Stomach (tissue), 9 donors: ENCODE data around the gene SSTR4. TPM values are rescaled to one million over a fixed set of nuclear protein-coding genes. Genes with fewer than 3 reads are reported as not detected.

Source experiments
- DNase-seq, 2 donors: peaks; one replicate each; pipeline versions ENCODE4 v3.0.0 to v3.0.0-alpha.2; 2013 to 2019
- H3K27ac ChIP-seq, 5 donors: fragments of 200-600 bp in 4 of 5; sonication (generic) in 4 of 5; one replicate each; pipeline ENCODE4 v1.5.1; 2013 to 2019; ENCODE audit warnings: mild to moderate bottlenecking in 1 of 5, moderate library complexity in 1 of 5
- H3K27me3 ChIP-seq, 3 donors: fragments of 200-600 bp; sonication (generic); one replicate each; pipeline ENCODE4 v1.5.1; 2017 to 2019; ENCODE audit warnings: mixed run types in 1 of 3
- H3K36me3 ChIP-seq, 4 donors: fragments of 200-600 bp; sonication (generic); 1 replicate in 3 of 4; 2 replicates in 1 of 4; pipeline ENCODE4 v1.5.1; 2016 to 2019
- H3K4me1 ChIP-seq, 4 donors: fragments of 200-600 bp; sonication (generic); one replicate each; pipeline ENCODE4 v1.5.1; 2016 to 2019
- H3K4me3 ChIP-seq, 4 donors: fragments of 200-600 bp; sonication (generic) in 3 of 4; one replicate each; pipeline ENCODE4 v1.5.1; 2016 to 2019; ENCODE audit warnings: mild to moderate bottlenecking in 1 of 4
- H3K9me3 ChIP-seq, 4 donors: fragments of 200-600 bp; sonication (generic); one replicate each; pipeline ENCODE4 v1.5.1; 2016 to 2019
- EP300 ChIP-seq: sonication (generic); formaldehyde crosslinking; IDR thresholded peaks from one replicate; pipeline ENCODE4 v1.6.1; 2017; ENCODE audit warnings: antibody characterized with exemption
- POLR2A ChIP-seq, 4 donors: fragments of 450-650 bp; IDR thresholded peaks; one replicate each; pipeline ENCODE4 v1.6.1; 2016; ENCODE audit warnings: antibody characterized with exemption in 4 of 4, control low read depth in 2 of 4, mild to moderate bottlenecking in 1 of 4, moderate library complexity in 1 of 4
- POLR2AphosphoS5 ChIP-seq, 3 donors: sonication (generic); formaldehyde crosslinking; IDR thresholded peaks; one replicate each; pipeline ENCODE4 v1.6.1; 2016; ENCODE audit warnings: antibody characterized with exemption in 3 of 3
- WGBS, 5 donors: extraction: QIAGEN DNeasy Blood & Tissue Kit in 3 of 5; methylation state at CpG; one replicate each; pipeline versions ENCODE4 v1.1.5 to v1.1.7; 2013 to 2018; 5-methylcytosine and 5-hydroxymethylcytosine counted together
- intact Hi-C: fragments of 100-400 bp; cut with DNase I; formaldehyde crosslinking; loops from one replicate; pipeline ENCODE4 v1.15.1; 2023; ENCODE audit warnings: low total_unique reads
- polyA plus RNA-seq, 3 donors: library from polyadenylated mRNA; stranded (reverse); fragments of 200-250 nt; gene quantifications; one replicate each; pipeline ENCODE4 v1.2.3, GENCODE V29; 2013
- total RNA-seq, 5 donors: library from RNA; depleted of rRNA; stranded (reverse); fragments of >200 nt; gene quantifications; one replicate each; pipeline versions ENCODE4 v1.1.0 to v1.2.3, GENCODE V29; 2014 to 2016
- TF ChIP-seq, protein P1 (sequence below), 7 experiments: fragments of 450-650 bp in 4 of 7; fragments of 200-600 bp in 3 of 7; sonication (generic) in 3 of 7; IDR thresholded peaks; one replicate each; pipeline ENCODE4 v1.5.1; 2016 to 2019; ENCODE audit warnings: antibody characterized with exemption in 7 of 7, control low read depth in 2 of 7, mild to moderate bottlenecking in 1 of 7
- donor health status: healthy with polysubstance abuse.
- donor health status: Bipolar disorder and iron deficiency.
- donor health status: healthy.

SSTR4 gene
- total and polyA plus RNA-seq, 8 donors: not detected

DNA sequence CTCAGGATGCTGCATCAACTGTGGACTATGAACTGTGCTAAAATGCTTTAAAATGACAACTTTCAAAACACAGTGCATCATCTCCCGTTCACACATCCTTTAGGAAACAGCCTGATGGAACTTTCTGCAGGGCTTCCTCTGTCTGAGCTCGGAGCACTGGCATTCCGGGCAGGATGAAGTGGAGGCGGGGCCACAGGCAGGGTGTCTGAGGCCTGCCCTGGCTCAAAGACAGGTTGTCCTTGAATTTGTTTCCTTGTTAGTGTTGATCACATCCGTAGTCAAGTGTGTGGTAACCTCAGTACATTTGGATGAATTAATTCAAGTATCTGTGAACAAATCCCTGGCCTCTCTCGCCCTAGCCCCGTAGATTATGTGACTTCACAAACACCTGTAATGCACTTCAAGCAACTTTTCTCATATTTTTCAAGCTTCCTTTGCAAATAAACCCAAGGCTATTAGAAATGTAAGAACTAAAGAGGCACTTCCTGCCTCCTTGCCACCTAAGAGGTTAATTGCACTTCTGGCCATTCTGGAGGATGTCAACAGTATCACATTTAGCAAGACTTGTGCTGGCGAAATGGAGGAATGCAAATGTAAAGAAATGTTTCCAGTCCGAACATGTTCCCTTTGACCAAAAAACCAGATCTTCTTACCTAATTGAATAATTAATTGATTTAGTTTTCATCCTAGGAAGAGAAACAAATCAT lies 47.9 kb downstream of the SSTR4 start:
- peaks cover 0 to 16% (median 0%) of the 10 kb centered on the region in 4 donors for H3K4me1 ChIP-seq
- H3K27me3 ChIP-seq: no peaks in the 10 kb centered on the region
- H3K9me3 ChIP-seq: no peaks in the 10 kb centered on the region
- DNase-seq: peak in 1 of 2 donors; percentile 65
- peak overlapping the region in 3 of 4 donors; percentile 39 to 42 (median 39) for H3K4me3 ChIP-seq
- H3K27ac ChIP-seq: peak overlapping the region in 4 of 5 donors; percentile 78 to 88 (median 84)
- intact Hi-C loops: no loop called here
- TF ChIP-seq POLR2A (IDR thresholded peaks at IDR 0.05) (no peak), POLR2AphosphoS5 (IDR thresholded peaks at IDR 0.05) (peak; percentile 15 to 40 (median 24))
- TF ChIP-seq, protein P1, sequence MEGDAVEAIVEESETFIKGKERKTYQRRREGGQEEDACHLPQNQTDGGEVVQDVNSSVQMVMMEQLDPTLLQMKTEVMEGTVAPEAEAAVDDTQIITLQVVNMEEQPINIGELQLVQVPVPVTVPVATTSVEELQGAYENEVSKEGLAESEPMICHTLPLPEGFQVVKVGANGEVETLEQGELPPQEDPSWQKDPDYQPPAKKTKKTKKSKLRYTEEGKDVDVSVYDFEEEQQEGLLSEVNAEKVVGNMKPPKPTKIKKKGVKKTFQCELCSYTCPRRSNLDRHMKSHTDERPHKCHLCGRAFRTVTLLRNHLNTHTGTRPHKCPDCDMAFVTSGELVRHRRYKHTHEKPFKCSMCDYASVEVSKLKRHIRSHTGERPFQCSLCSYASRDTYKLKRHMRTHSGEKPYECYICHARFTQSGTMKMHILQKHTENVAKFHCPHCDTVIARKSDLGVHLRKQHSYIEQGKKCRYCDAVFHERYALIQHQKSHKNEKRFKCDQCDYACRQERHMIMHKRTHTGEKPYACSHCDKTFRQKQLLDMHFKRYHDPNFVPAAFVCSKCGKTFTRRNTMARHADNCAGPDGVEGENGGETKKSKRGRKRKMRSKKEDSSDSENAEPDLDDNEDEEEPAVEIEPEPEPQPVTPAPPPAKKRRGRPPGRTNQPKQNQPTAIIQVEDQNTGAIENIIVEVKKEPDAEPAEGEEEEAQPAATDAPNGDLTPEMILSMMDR (IDR thresholded peaks at IDR 0.05): no peak
- WGBS, 5 donors: 56 to 65% (median 59%) methylated on average over 9 of the region's 9 CpGs
- H3K36me3 ChIP-seq: no peaks in the 10 kb centered on the region

- no peak for TF ChIP-seq EP300
- TF ChIP-seq, protein P1 (IDR thresholded peaks at IDR 0.05): no peak
- TF ChIP-seq POLR2A (IDR thresholded peaks at IDR 0.05): no peak
- no peak for TF ChIP-seq POLR2AphosphoS5 (IDR thresholded peaks at IDR 0.05)
- no peak for DNase-seq
- Histone ChIP-seq H3K9me3 (no peaks in the 10 kb centered on the region), H3K27ac (peak overlapping the region; percentile 43 to 88 (median 84)), H3K36me3 (no peaks in the 10 kb centered on the region), H3K4me1 (peaks cover 0 to 9% (median 0%) of the 10 kb centered on the region in 4 donors), H3K4me3 (peak overlapping the region; percentile 26 to 42 (median 39)), H3K27me3 (no peaks in the 10 kb centered on the region)
- intact Hi-C loops: no loop called here
- 72 to 88% (median 78%) methylated on average over 7 to 15 of the region's 15 CpGs for WGBS, 5 donors
Observed at GRCh38 chr20:23083553-23084220, 48.6 kb downstream of the SSTR4 start.

DNA sequence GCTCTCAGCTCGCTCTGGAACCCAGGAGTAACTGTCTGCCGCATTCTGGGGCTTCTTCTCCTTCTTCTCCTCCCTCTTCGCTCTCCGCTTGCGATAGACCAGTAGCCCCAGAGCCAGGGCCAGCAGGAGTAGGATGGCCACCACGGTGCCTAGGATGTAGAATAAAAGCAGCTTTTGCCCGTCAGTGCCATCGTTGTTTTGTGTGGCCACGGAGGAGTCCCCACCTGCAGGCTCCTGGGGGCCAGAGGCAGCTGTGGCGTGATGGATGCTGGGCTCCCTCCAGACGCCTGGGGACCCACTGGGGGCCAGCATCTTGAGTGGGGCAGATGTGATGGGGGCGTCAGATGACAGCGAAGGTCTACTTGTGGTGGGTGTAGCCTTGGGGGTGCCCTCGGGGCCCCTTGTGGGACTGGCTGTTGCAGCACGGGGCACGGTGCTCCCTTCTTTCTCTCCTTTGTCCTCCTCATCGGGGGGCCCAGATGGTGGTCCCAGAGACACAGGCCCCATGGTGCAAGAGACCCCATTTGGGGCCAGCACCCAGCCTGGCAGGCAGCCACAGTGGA lies 49.3 kb downstream of the SSTR4 start:
- no peak for DNase-seq
- no peak for TF ChIP-seq POLR2A (IDR thresholded peaks at IDR 0.05)
- TF ChIP-seq, protein P1 (IDR thresholded peaks at IDR 0.05): no peak
- no peak for TF ChIP-seq EP300
- no peak for TF ChIP-seq POLR2AphosphoS5 (IDR thresholded peaks at IDR 0.05)
- intact Hi-C loops: no loop called here
- Histone ChIP-seq H3K4me1 (peaks cover 0 to 3% (median 0%) of the 10 kb centered on the region in 4 donors), H3K27me3 (no peaks in the 10 kb centered on the region), H3K9me3 (no peaks in the 10 kb centered on the region), H3K4me3 (peak overlapping the region; percentile 26 to 42 (median 39)), H3K36me3 (no peaks in the 10 kb centered on the region), H3K27ac (peak overlapping the region; percentile 43 to 88 (median 84))
- WGBS, 5 donors: 81 to 96% (median 85%) methylated on average over 10 to 17 of the region's 17 CpGs

DNA sequence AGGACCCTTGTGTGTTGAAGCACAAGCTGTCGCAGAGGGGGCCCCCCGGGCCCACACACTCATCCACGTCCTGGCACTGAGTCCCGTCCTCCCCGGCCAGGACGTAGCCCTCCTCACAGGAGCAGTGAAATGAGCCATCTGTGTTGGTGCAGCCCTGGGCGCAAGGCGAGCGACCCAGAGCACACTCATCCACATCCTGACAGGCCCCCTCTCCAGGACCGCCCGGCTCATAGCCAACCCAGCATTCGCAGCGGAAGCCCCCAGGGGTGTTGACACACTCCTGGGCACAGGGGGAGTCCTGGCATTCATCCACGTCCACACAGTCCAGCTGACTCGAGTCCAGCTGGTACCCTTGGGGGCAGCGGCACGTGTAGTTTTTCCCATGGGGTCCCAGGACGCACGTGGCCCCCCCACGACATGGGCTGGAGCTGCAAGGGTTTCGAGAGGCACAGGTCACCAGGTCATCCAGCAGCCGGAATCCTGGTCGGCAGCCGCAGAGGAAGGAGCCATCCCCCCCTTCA lies 49.8 kb downstream of the SSTR4 start:
- H3K4me3 ChIP-seq: peak overlapping the region; percentile 26 to 42 (median 39)
- H3K36me3 ChIP-seq: no peaks in the 10 kb centered on the region
- DNase-seq: peak in 1 of 2 donors; percentile 46
- H3K27me3 ChIP-seq: no peaks in the 10 kb centered on the region
- 60 to 80% (median 78%) methylated on average over 8 to 24 of the region's 24 CpGs for WGBS, 5 donors
- TF ChIP-seq POLR2AphosphoS5 (IDR thresholded peaks at IDR 0.05) (no peak), POLR2A (IDR thresholded peaks at IDR 0.05) (no peak), EP300 (no peak)
- TF ChIP-seq, protein P1 (IDR thresholded peaks at IDR 0.05): no peak
- intact Hi-C loops: no loop called here
- H3K4me1 ChIP-seq: no peaks in the 10 kb centered on the region
- no peaks in the 10 kb centered on the region for H3K9me3 ChIP-seq
- H3K27ac ChIP-seq: peak overlapping the region; percentile 43 to 88 (median 84)
